Colonic mucosa (tissue), 4 donors: ENCODE results near the gene ZNF536. TPM values are rescaled to one million over a fixed set of nuclear protein-coding genes. Genes with fewer than 3 reads are reported as not detected.

Source experiments
- DNase-seq: peaks from one replicate; pipeline ENCODE4 v3.0.0-alpha.2; 2020
- H3K27ac ChIP-seq: fragments of 200-600 bp; one replicate; pipeline ENCODE4 v1.8.0; 2021
- H3K27me3 ChIP-seq: fragments of 200-600 bp; one replicate; pipeline ENCODE4 v1.8.0; 2021
- H3K36me3 ChIP-seq: fragments of 200-600 bp; one replicate; pipeline ENCODE4 v1.8.0; 2021
- H3K4me1 ChIP-seq: fragments of 200-600 bp; one replicate; pipeline ENCODE4 v1.8.0; 2021; ENCODE audit warnings: mild to moderate bottlenecking
- H3K4me3 ChIP-seq: fragments of 200-600 bp; one replicate; pipeline ENCODE4 v1.8.0; 2021
- H3K9ac ChIP-seq, 2 donors: one replicate each; pipeline ENCODE4 v1.7.0; 2013; ENCODE audit warnings: control low read depth in 2 of 2, low read depth in 2 of 2, low read length in 2 of 2
- H3K9me3 ChIP-seq: fragments of 200-600 bp; one replicate; pipeline ENCODE4 v1.8.0; 2021
- CTCF ChIP-seq: fragments of 200-600 bp; IDR thresholded peaks from one replicate; pipeline ENCODE4 v1.8.0; 2022; ENCODE audit warnings: antibody characterized with exemption, mild to moderate bottlenecking
- intact Hi-C: fragments of 100-400 bp; cut with DNase I; formaldehyde crosslinking; loops from one replicate; pipeline ENCODE4 v1.14.1; 2022
- total RNA-seq, 2 donors: library from RNA; stranded (reverse); fragmentation: NEBNext Ultra II Directional in 1 of 2; extraction: Animal tissue kit (Norgen Biotek cat#: 25700) in 1 of 2; gene quantifications; one replicate each; pipeline ENCODE4 v1.2.1, GENCODE V29; 2021
- donor health status: healthy.
- donor health status: DM: no; HTN: no; CAD: no.
- donor health status: DM: no; HTN: no; CAD: no.

Gene ZNF536
- total RNA-seq, 2 donors from 2014 or later, result 1.3 to 1.4 TPM

DNA sequence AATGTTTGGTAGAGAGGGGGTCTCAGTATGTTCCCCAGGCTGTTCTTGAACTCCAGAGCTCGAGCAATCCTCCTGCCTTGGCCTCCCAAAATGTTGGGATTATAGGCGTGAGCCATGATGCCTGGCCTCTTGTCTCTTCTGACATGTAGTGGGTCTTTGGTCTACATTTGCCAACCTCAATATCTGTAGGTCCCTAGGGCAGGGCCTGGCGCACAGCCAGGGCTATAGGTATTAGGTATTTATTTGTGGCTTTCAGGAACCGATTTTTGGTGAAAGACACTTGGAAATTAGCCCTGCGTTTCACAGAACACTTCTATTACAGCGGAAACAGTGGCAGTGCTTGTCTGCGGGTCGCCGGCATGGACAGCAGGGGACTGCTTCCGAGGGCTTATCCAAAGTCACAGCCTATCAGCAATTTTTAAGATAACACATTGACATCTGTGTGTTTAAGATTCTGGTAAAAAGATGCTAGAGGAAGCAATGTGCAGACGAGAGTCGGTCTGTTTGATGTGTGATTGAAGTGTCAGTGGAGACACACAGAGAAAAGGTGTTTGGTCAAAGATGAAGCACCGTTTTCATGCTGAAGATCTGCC is 14.5 kb downstream of the ZNF536 start:
- no peak for DNase-seq
- intact Hi-C loops, result no loop called here
- Histone ChIP-seq H3K9me3 (no peaks in the 10 kb centered on the region), H3K27ac (no peak overlapping the region), H3K4me3 (no peak overlapping the region), H3K9ac (no peak overlapping the region), H3K4me1 (no peaks in the 10 kb centered on the region), H3K36me3 (no peaks in the 10 kb centered on the region), H3K27me3 (no peaks in the 10 kb centered on the region)
- no peak for TF ChIP-seq CTCF

- H3K9me3 ChIP-seq, result no peaks in the 10 kb centered on the region
- no peak overlapping the region for H3K27ac ChIP-seq
- H3K4me3 ChIP-seq, result no peak overlapping the region
- no peak for DNase-seq
- TF ChIP-seq CTCF, result no peak
- H3K36me3 ChIP-seq, result no peaks in the 10 kb centered on the region
- intact Hi-C loops, result no loop called here
- no peaks in the 10 kb centered on the region for H3K4me1 ChIP-seq
- no peak overlapping the region for H3K9ac ChIP-seq
- H3K27me3 ChIP-seq, result no peaks in the 10 kb centered on the region
Observed at GRCh38 chr19:30387311-30388115, 15.3 kb downstream of the ZNF536 start.

DNA sequence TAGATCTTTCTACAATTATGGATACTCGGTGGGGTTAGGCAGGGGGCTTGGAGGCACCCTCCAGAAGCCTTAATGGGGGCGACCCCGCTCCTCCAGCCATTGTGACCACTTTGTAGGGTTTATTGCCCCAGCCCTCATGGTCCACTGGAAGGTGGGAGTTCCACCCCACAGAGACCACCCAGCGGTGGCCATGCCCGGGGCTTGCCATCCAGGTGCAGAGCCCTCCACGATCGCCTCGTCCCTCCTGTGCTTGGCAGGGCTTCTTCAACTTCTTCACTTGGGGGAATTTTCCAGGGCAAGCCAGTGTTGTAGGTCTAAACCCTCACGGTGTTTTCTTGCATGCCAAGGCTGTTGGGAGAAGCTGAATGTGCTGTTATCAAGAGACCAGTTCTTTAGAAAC is 16.1 kb downstream of the ZNF536 start:
- intact Hi-C loops, result no loop called here
- H3K27me3 ChIP-seq, result no peaks in the 10 kb centered on the region
- H3K9ac ChIP-seq, result no peak overlapping the region

GRCh38 chr19:30388819-30389218 is 16.6 kb downstream of the ZNF536 start:
- intact Hi-C loops, result no loop called here
- Histone ChIP-seq H3K9ac (no peak overlapping the region), H3K36me3 (no peaks in the 10 kb centered on the region), H3K4me3 (no peak overlapping the region), H3K27me3 (no peaks in the 10 kb centered on the region), H3K9me3 (no peaks in the 10 kb centered on the region), H3K27ac (no peak overlapping the region), H3K4me1 (no peaks in the 10 kb centered on the region)
- DNase-seq, result no peak
- no peak for TF ChIP-seq CTCF

More for the DNA sequence above, 16.1 kb downstream of the ZNF536 start:
- H3K4me1 ChIP-seq, result no peaks in the 10 kb centered on the region
- no peak overlapping the region for H3K27ac ChIP-seq
- no peak for TF ChIP-seq CTCF
- no peaks in the 10 kb centered on the region for H3K36me3 ChIP-seq
- no peaks in the 10 kb centered on the region for H3K9me3 ChIP-seq
- DNase-seq, result no peak
- no peak overlapping the region for H3K4me3 ChIP-seq

DNA sequence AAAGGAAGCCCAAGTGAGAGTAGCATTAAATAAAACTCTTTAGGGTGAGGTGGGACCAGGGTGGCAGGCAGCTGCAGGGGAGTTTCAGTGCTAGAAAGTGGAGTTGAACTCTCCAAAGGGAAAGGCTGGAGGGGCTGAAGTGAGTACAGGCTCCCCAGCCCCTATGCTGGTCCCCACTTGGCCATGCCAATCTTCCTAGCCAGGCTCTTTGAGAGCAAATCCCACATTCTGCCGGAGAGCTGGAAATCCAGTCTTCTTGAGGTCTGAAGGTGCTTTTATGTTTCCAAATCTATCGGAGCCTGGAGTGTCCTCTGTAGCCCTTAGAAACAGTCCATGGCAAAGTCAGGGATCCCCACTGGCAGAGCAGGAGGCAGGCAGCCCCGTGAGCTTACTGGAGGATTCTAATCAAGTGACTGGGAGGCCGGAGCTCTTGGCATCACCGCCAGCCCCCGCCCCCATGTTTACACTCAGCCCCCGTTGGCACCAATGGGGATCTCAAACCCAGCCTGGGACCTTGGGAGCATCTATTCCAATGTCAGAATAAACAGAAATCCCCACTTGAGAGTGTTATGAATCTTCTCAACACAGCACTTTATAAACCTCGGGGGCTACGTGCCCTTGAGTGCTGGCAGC is 18.3 kb downstream of the ZNF536 start:
- no peak for TF ChIP-seq CTCF
- Histone ChIP-seq H3K27me3 (no peaks in the 10 kb centered on the region), H3K36me3 (no peaks in the 10 kb centered on the region), H3K27ac (no peak overlapping the region), H3K9ac (no peak overlapping the region), H3K4me1 (no peaks in the 10 kb centered on the region), H3K4me3 (no peak overlapping the region), H3K9me3 (no peaks in the 10 kb centered on the region)
- intact Hi-C loops, result no loop called here
- DNase-seq, result no peak
